Measurements from ENCODE around the gene SKI. TPM values are rescaled to one million over a fixed set of nuclear protein-coding genes. Genes with fewer than 3 reads are reported as not detected.

Gene SKI
- total and polyA plus RNA-seq, 9 of the 15 experiments (the other 6 are each of a cell fraction or from before 2014, with no cell fraction given), result 0.10 to 60.5 (median 4.6) TPM

DNA sequence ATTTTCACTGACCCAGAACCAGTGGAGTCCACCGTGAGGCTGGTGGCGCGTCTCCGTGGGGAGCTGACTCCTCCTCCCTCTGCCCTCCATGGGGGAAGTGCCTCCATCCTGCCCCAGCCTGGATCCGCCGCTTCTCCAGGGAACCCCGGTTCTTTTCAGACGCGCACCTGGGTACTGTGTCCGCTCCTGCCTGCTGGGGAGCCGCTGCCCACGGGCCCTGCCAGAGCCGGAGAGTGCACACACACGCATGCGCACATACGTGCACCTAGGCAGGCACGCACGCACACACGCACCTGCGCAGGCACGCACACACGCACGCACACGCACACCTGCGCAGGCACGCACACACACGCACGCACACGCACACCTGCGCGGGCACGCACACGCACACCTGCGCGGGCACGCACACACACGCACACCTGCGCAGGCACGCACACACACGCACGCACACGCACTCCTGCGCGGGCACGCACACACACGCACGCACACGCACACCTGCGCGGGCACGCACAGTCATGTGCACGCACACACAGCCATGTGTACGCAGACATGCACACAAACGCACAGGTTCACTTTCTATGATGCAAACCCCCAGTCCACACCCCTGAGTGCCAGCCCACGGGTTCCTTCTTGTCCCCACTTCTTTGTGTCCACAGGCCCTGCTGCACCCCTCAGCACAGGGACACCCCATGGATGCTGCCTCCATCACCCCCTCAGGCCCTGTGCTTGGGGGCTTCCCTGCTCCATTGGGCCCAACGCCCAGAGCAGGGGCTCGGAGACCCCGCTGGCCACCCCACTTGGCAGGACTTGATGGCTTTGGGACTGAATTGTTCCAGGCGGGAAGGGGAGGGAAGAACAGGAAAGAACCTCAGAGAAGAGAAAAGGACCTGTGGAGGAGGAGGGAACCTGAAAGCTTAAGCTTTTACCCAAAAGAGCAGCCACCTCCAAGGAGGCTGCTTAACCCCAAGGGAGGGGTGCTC, 120.5 kb downstream of the SKI start:
- Histone ChIP-seq H3K79me2 (ENCODE audit: control insufficient read depth, insufficient read depth, low read length) (no peaks in the 10 kb centered on the region), H3K4me2 (ENCODE audit: insufficient read depth, low read length) (no peak overlapping the region), H3K9ac (ENCODE audit: insufficient read depth in 1 of 2, low read depth in 2 of 2, low read length in 2 of 2) (no peak overlapping the region), H3K27me3 (ENCODE audit: control insufficient read depth in 2 of 2, insufficient read depth in 2 of 2, low read length in 2 of 2) (peaks cover 69 to 89% of the 10 kb centered on the region in 2 experiments), H3K27ac (ENCODE audit: extremely low read depth, low read depth, low read length) (no peak overlapping the region), H3K36me3 (ENCODE audit: control insufficient read depth, insufficient read depth, low read length) (no peaks in the 10 kb centered on the region), H3K9me1 (ENCODE audit: control insufficient read depth, insufficient read depth, low read length) (no peaks in the 10 kb centered on the region), H2AFZ (ENCODE audit: low read depth, low read length) (no peak overlapping the region), H3K4me1 (replicated peaks in 1 of 2; ENCODE audit: control insufficient read depth in 2 of 2, insufficient read depth in 2 of 2, low read length in 2 of 2) (peaks cover 0 to 36% of the 10 kb centered on the region in 2 experiments; a peak in 2 of 5 replicates), H3K4me3 (no peak overlapping the region), H3K9me3 (replicated peaks; ENCODE audit: control insufficient read depth, insufficient read depth, low read depth, low read length) (no peaks in the 10 kb centered on the region), H4K20me1 (replicated peaks; ENCODE audit: control insufficient read depth, insufficient read depth, low read length) (peaks cover 13% of the 10 kb centered on the region)
- ChIA-PET POLR2A (no interaction called here), CTCF (ENCODE audit: low intra/inter-chr PET ratio) (no interaction called here)
- FAIRE-seq (no peak), DNase-seq (ENCODE audit: extremely low read depth in 1 of 4, low spot score in 3 of 4) (no peak), ATAC-seq (no peak)
- 47% methylated on average over 27 of the region's 59 CpGs for WGBS (ENCODE audit: insufficient coverage, low coverage, missing lambda C conversion rate)
- intact Hi-C loops (cut with micrococcal nuclease), result no loop called here
- TF ChIP-seq NFXL1 (CRISPR knock-in tag; IDR thresholded peaks at IDR 0.05) (no peak), MYNN (IDR thresholded peaks at IDR 0.05) (no peak), MYNN (CRISPR knock-in tag; IDR thresholded peaks at IDR 0.05) (no peak), ZNF778 (CRISPR knock-in tag; IDR thresholded peaks at IDR 0.05) (no peak), RNF2 (IDR thresholded peaks at IDR 0.05) (no peak)
- TF ChIP-seq, protein P1, sequence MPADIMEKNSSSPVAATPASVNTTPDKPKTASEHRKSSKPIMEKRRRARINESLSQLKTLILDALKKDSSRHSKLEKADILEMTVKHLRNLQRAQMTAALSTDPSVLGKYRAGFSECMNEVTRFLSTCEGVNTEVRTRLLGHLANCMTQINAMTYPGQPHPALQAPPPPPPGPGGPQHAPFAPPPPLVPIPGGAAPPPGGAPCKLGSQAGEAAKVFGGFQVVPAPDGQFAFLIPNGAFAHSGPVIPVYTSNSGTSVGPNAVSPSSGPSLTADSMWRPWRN (IDR thresholded peaks at IDR 0.05; ENCODE audit: low read depth), result no peak
- in situ Hi-C loops (cut with MboI), result no loop called here
- BruUV-seq (replicated peaks), result no TSS peak

Measured in K562 (cell line).